Measurements from ENCODE around the gene TSPAN18. TPM values are rescaled to one million over a fixed set of nuclear protein-coding genes. Genes with fewer than 3 reads are reported as not detected.
A peak's percentile ranks its signal among the peaks of the same experiment; 100 is the strongest.

TSPAN18 gene
- total and polyA plus RNA-seq, 2 of the 8 experiments (the other 6 are each of a cell fraction or from before 2014, with no cell fraction given) = 5.2 to 10.2 TPM

DNA sequence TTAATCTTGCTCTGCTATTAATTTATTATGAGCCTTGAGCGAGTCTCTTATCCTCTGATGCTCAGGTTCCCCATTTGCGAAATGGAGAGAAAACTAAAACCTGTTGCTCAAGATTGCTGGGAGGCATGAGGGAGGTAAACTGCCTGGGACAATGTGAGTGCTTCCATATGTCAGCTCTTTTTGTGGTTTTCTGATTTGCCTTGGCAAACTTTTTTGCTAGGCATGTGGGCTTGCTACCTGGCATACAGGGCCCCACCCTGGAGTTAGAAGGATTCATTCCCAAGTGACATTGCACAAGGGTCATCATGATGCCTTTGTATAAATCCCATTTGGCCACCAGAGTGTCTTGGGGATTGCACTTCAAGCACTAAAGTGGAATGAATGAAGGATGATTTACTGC is 22.4 kb downstream of the TSPAN18 start:
- no peak overlapping the region for H3K18ac ChIP-seq (ENCODE audit: extremely low read depth, low read length)
- no peak overlapping the region for H3K23ac ChIP-seq (ENCODE audit: insufficient read length)
- H2BK20ac ChIP-seq (ENCODE audit: low read length) = 0 out of 2 replicates have a peak overlapping the region, but pooled peaks have one; percentile 49
- FAIRE-seq (no peak), DNase-seq (ENCODE audit: low read depth in 1 of 2, low spot score in 2 of 2) (peak in 1 of 2 experiments; percentile 23)
- no peak overlapping the region for H3K4me3 ChIP-seq (ENCODE audit: extremely low read depth in 1 of 4, insufficient read depth in 2 of 4, low read depth in 3 of 4, low read length in 4 of 4)
- no peaks in the 10 kb centered on the region for H4K20me1 ChIP-seq (replicated peaks in 1 of 2; ENCODE audit: control insufficient read depth in 1 of 2, insufficient read depth in 2 of 2, low read length in 2 of 2)
- H3K4me1 ChIP-seq (replicated peaks in 1 of 4; ENCODE audit: control insufficient read depth in 3 of 4, insufficient read depth in 4 of 4, low read length in 3 of 4) = peaks cover 2 to 13% (median 9%) of the 10 kb centered on the region in 4 experiments
- H3K4me2 ChIP-seq (ENCODE audit: insufficient read depth in 1 of 2, low read depth in 2 of 2, low read length in 2 of 2) = no peak overlapping the region
- H3K79me1 ChIP-seq (ENCODE audit: low read depth, low read length) = no peaks in the 10 kb centered on the region
- no peak overlapping the region for H3K14ac ChIP-seq (ENCODE audit: insufficient read length)
- WGBS, 2 experiments (ENCODE audit: extremely low coverage in 1 of 2, insufficient coverage in 1 of 2, insufficient read length in 1 of 2, insufficient replicate concordance in 2 of 2, low coverage in 1 of 2, low lambda C conversion rate in 2 of 2, missing lambda C conversion rate in 1 of 2) = 85% methylated on average over 2 of the region's 2 CpGs; no CpG with 5 or more reads in 1 of the 2 experiments
- no peak overlapping the region for H2BK15ac ChIP-seq (ENCODE audit: low read length)
- no peak overlapping the region for H2AFZ ChIP-seq (ENCODE audit: low read length)
- no peak overlapping the region for H2BK12ac ChIP-seq (ENCODE audit: low read depth, low read length)
- CTCF ChIA-PET (ENCODE audit: partially characterized antibody) = interaction anchor here (0.8 to 2.7 kb wide), 5 partner anchors 12 to 160 kb away, joined by 3 to 11 read pairs (median 4); no protein-coding TSS in a partner anchor
- no peak overlapping the region for H3K4ac ChIP-seq (replicated peaks; ENCODE audit: insufficient read length, low read depth, low read length)
- no peak overlapping the region for H2BK120ac ChIP-seq (replicated peaks; ENCODE audit: low read depth, low read length)
- no peak overlapping the region for H2BK5ac ChIP-seq (ENCODE audit: low read depth, low read length)
- no peak overlapping the region for H3K9ac ChIP-seq (replicated peaks in 1 of 4; ENCODE audit: extremely low read depth in 1 of 4, low read depth in 3 of 4, low read length in 3 of 4)
- no peaks in the 10 kb centered on the region for H3K36me3 ChIP-seq (ENCODE audit: control insufficient read depth in 2 of 4, insufficient read depth in 4 of 4, low read length in 3 of 4)
- no peak overlapping the region for H2AK5ac ChIP-seq (ENCODE audit: low read depth, low read length)
- no peak overlapping the region for H3K27ac ChIP-seq (ENCODE audit: low read depth, low read length)
- POLR2A ChIA-PET (ENCODE audit: partially characterized antibody) = no interaction called here
- no peak overlapping the region for H3K56ac ChIP-seq (replicated peaks; ENCODE audit: insufficient read length, low read depth, low read length)
- peaks cover 2% of the 10 kb centered on the region; the same call in 1 of the 2 replicates for H3K23me2 ChIP-seq (ENCODE audit: low read depth, low read length)
- no peaks in the 10 kb centered on the region for H3K79me2 ChIP-seq (ENCODE audit: control insufficient read depth in 1 of 2, insufficient read depth in 2 of 2, low read length in 2 of 2)
- H4K5ac ChIP-seq (ENCODE audit: insufficient read length, low read depth, low read length) = no peak overlapping the region
- H4K8ac ChIP-seq (ENCODE audit: extremely low read depth, insufficient read depth, low read length) = no peak overlapping the region
- no peaks in the 10 kb centered on the region for H3K9me3 ChIP-seq (ENCODE audit: insufficient read depth in 2 of 2, low read depth in 1 of 2, low read length in 1 of 2)
- H4K91ac ChIP-seq (replicated peaks; ENCODE audit: insufficient read length, low read length) = no peak overlapping the region
- peaks cover 0 to 11% (median 7%) of the 10 kb centered on the region in 4 experiments; a peak in 6 of 7 replicates for H3K27me3 ChIP-seq (replicated peaks in 1 of 4; ENCODE audit: control insufficient read depth in 3 of 4, extremely low read depth in 1 of 4, insufficient read depth in 3 of 4, low read length in 3 of 4)
- TF ChIP-seq BCL11A (IDR thresholded peaks at IDR 0.05; ENCODE audit: low read depth in 2 of 2, low read length in 2 of 2) (no peak), CTBP2 (IDR thresholded peaks at IDR 0.05; ENCODE audit: borderline replicate concordance, insufficient read depth, insufficient read length, low read length) (no peak), NRF1 (IDR thresholded peaks at IDR 0.05; ENCODE audit: low read depth, low read length) (no peak), POLR2AphosphoS5 (IDR thresholded peaks at IDR 0.05; ENCODE audit: low read depth, low read length) (no peak), CBX8 (IDR thresholded peaks at IDR 0.05; ENCODE audit: borderline replicate concordance, low read depth, low read length) (no peak), SIRT6 (IDR thresholded peaks at IDR 0.05; ENCODE audit: low read length) (no peak), JUN (IDR thresholded peaks at IDR 0.05; ENCODE audit: low read depth, low read length) (no peak), CBX5 (IDR thresholded peaks at IDR 0.05; ENCODE audit: low read depth, low read length) (no peak), HDAC6 (IDR thresholded peaks at IDR 0.05; ENCODE audit: low read depth, low read length) (no peak), CREB1 (IDR thresholded peaks at IDR 0.05) (no peak), MAFK (IDR thresholded peaks at IDR 0.05; ENCODE audit: low read depth, low read length) (no peak), RFX5 (IDR thresholded peaks at IDR 0.05; ENCODE audit: borderline replicate concordance, low read depth, low read length) (no peak)
- TF ChIP-seq, protein P1, sequence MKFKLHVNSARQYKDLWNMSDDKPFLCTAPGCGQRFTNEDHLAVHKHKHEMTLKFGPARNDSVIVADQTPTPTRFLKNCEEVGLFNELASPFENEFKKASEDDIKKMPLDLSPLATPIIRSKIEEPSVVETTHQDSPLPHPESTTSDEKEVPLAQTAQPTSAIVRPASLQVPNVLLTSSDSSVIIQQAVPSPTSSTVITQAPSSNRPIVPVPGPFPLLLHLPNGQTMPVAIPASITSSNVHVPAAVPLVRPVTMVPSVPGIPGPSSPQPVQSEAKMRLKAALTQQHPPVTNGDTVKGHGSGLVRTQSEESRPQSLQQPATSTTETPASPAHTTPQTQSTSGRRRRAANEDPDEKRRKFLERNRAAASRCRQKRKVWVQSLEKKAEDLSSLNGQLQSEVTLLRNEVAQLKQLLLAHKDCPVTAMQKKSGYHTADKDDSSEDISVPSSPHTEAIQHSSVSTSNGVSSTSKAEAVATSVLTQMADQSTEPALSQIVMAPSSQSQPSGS (IDR thresholded peaks at IDR 0.05; ENCODE audit: low read length) = no peak
